Lung (tissue), 12 donors: Measurements from ENCODE around the gene CD82. TPM values are rescaled to one million over a fixed set of nuclear protein-coding genes. Genes with fewer than 3 reads are reported as not detected.
A peak's percentile ranks its signal among the peaks of the same experiment; 100 is the strongest.

ENCODE experiments used
- ATAC-seq: fragments of 200-7000 bp; cut with Tn5 transposase; one replicate; pipeline ENCODE4 v1.9.1; 2020; ENCODE audit warnings: moderate number of reproducible peaks; ENCODE audit not compliant: insufficient read depth, low FRiP score
- DNase-seq, 3 donors: peaks; one replicate each; pipeline ENCODE4 v3.0.0-alpha.2; 2013 to 2017
- H3K27ac ChIP-seq, 2 donors: one replicate each; pipeline ENCODE4 v1.5.1; 2013; ENCODE audit warnings: mild to moderate bottlenecking in 2 of 2, moderate library complexity in 2 of 2, control low read depth in 1 of 2, inconsistent platforms in 1 of 2, low read depth in 1 of 2, low read length in 1 of 2
- H3K27me3 ChIP-seq, 3 donors: one replicate each; pipeline ENCODE4 v1.5.1; 2013; ENCODE audit warnings: low read length in 2 of 3; ENCODE audit not compliant: control insufficient read depth in 3 of 3, insufficient read depth in 3 of 3
- H3K36me3 ChIP-seq, 4 donors: one replicate each; pipeline ENCODE4 v1.5.1; 2013; ENCODE audit warnings: low read length in 4 of 4, mild to moderate bottlenecking in 1 of 4, moderate library complexity in 1 of 4; ENCODE audit not compliant: control insufficient read depth in 4 of 4, insufficient read depth in 4 of 4
- H3K4me1 ChIP-seq, 5 donors: one replicate each; pipeline ENCODE4 v1.5.1; 2013; ENCODE audit warnings: low read length in 5 of 5, mild to moderate bottlenecking in 2 of 5, moderate library complexity in 1 of 5; ENCODE audit not compliant: control insufficient read depth in 5 of 5, insufficient read depth in 5 of 5
- H3K4me3 ChIP-seq: one replicate; pipeline ENCODE4 v1.5.1; 2013; ENCODE audit warnings: mild to moderate bottlenecking, control low read depth, moderate library complexity
- H3K9ac ChIP-seq, 2 donors: one replicate each; pipeline ENCODE4 v1.5.1; 2013; ENCODE audit warnings: low read length in 2 of 2, control low read depth in 1 of 2; ENCODE audit not compliant: insufficient read depth in 1 of 2
- H3K9me3 ChIP-seq, 4 donors: one replicate each; pipeline ENCODE4 v1.5.1; 2013; ENCODE audit warnings: low read length in 3 of 4, mild to moderate bottlenecking in 1 of 4, moderate library complexity in 1 of 4; ENCODE audit not compliant: control insufficient read depth in 4 of 4, insufficient read depth in 3 of 4
- CTCF ChIP-seq: IDR thresholded peaks from 2 replicates; pipeline ENCODE4 v1.5.1; 2012; ENCODE audit warnings: mild to moderate bottlenecking; ENCODE audit errors: control extremely low read depth, extremely low read depth
- WGBS, 2 donors: extraction: QIAGEN DNeasy Blood & Tissue Kit; methylation state at CpG; one replicate each; pipeline ENCODE4 v1.1.7; 2013; 5-methylcytosine and 5-hydroxymethylcytosine counted together
- polyA plus RNA-seq, 2 donors: library from polyadenylated mRNA; stranded (reverse); fragments of 200-250 nt; gene quantifications; one replicate each; pipeline ENCODE4 v1.2.1, GENCODE V29; 2013
- total RNA-seq, 2 donors: library from RNA; depleted of rRNA in 1 of 2; stranded (reverse); fragments of >200 nt in 1 of 2; gene quantifications; one replicate each; pipeline ENCODE4 v1.2.1, GENCODE V29; 2014 to 2021
- donor health status: control.
- donor health status: control.
- donor health status: Bipolar disorder and iron deficiency.
- donor health status: healthy.
- donor health status: DM: yes; HTN: yes; CAD: no.

The CD82 gene
- total and polyA plus RNA-seq, 4 donors: 63.3 to 237 (median 190) TPM

- H3K27ac ChIP-seq: no peak overlapping the region
- DNase-seq (no peak), ATAC-seq (no peak)
- no peaks in the 10 kb centered on the region for H3K9me3 ChIP-seq
- no peaks in the 10 kb centered on the region for H3K27me3 ChIP-seq
- WGBS, 2 donors: 98 to 99% methylated on average over 4 of the region's 4 CpGs
- no peak for TF ChIP-seq CTCF
- no peaks in the 10 kb centered on the region for H3K36me3 ChIP-seq
- no peak overlapping the region for H3K9ac ChIP-seq
- H3K4me3 ChIP-seq: no peak overlapping the region
- H3K4me1 ChIP-seq: no peaks in the 10 kb centered on the region
Measured at GRCh38 chr11:44551456-44552139, 13.9 kb upstream of the CD82 start.

GRCh38 chr11:44555031-44555800 lies 10.2 kb upstream of the CD82 start:
- 93 to 97% methylated on average over 5 of the region's 5 CpGs for WGBS, 2 donors
- no peak for ATAC-seq
- Histone ChIP-seq H3K9me3 (no peaks in the 10 kb centered on the region), H3K27me3 (no peaks in the 10 kb centered on the region), H3K27ac (no peak overlapping the region), H3K9ac (no peak overlapping the region), H3K36me3 (no peaks in the 10 kb centered on the region), H3K4me3 (no peak overlapping the region), H3K4me1 (peaks cover 0 to 9% (median 5%) of the 10 kb centered on the region in 5 donors)
- DNase-seq: no peak
- TF ChIP-seq CTCF: no peak

GRCh38 chr11:44556735-44557409 lies 8.6 kb upstream of the CD82 start:
- WGBS, 2 donors: 30 to 34% methylated on average over 11 of the region's 11 CpGs
- ATAC-seq (peak; percentile 62), DNase-seq (peak; percentile 65 to 86 (median 82))
- H3K27ac ChIP-seq: no peak overlapping the region
- no peaks in the 10 kb centered on the region for H3K36me3 ChIP-seq
- peaks cover 0 to 9% (median 5%) of the 10 kb centered on the region in 5 donors for H3K4me1 ChIP-seq
- H3K9ac ChIP-seq: no peak overlapping the region
- no peak overlapping the region for H3K4me3 ChIP-seq
- no peaks in the 10 kb centered on the region for H3K27me3 ChIP-seq
- peak; percentile 85 for TF ChIP-seq CTCF
- no peaks in the 10 kb centered on the region for H3K9me3 ChIP-seq
